ENCODE data around the gene ARMC10. TPM values are rescaled to one million over a fixed set of nuclear protein-coding genes. Genes with fewer than 3 reads are reported as not detected.
A peak's percentile ranks its signal among the peaks of the same experiment; 100 is the strongest.
"Not testable (repeated sequence)": the region's sequence is repeated elsewhere in the genome, so short reads cannot be mapped to it uniquely, and the experiment has no call there.

Gene ARMC10
- total and polyA plus RNA-seq, 3 experiments from 2014 or later: 44.1 to 57.3 (median 56.6) TPM

- POLR2A ChIA-PET: no interaction called here
- no peaks in the 10 kb centered on the region for H3K36me3 ChIP-seq (ENCODE audit: insufficient read depth, low read length)
- peak overlapping the region in 2 of 8 donors; percentile 18 to 32 for H3K27ac Mint-ChIP-seq
These were observed 25.4 kb downstream of the ARMC10 start for GRCh38 chr7:103100348-103100747.

GRCh38 chr7:103101543-103101942 lies 26.6 kb downstream of the ARMC10 start:
- H3K4me1 Mint-ChIP-seq: peaks cover 0 to 5% (median 0%) of the 10 kb centered on the region in 3 donors
- POLR2A ChIA-PET: no interaction called here
- peaks cover 0 to 54% (median 14%) of the 10 kb centered on the region in 3 donors for H3K36me3 Mint-ChIP-seq
- no peak overlapping the region for H3K27ac ChIP-seq (ENCODE audit: low read depth, low read length)
- no peaks in the 10 kb centered on the region for H3K9me3 Mint-ChIP-seq
- no peaks in the 10 kb centered on the region for H3K4me1 ChIP-seq (ENCODE audit: insufficient read depth, low read length)
- no peaks in the 10 kb centered on the region for H3K27me3 ChIP-seq (ENCODE audit: insufficient read depth, low read length, poor library complexity, severe bottlenecking)
- no peak overlapping the region for H3K4me3 ChIP-seq (ENCODE audit: low read length)
- H3K4me3 Mint-ChIP-seq: no peak overlapping the region
- no peaks in the 10 kb centered on the region for H3K9me3 ChIP-seq (ENCODE audit: low read length)
- DNase-seq: no peak
- H3K27me3 Mint-ChIP-seq: no peaks in the 10 kb centered on the region
- H3K27ac Mint-ChIP-seq: peak overlapping the region in 2 of 8 donors; percentile 15 to 17
- CTCF ChIA-PET: interaction anchor here (0.7 kb wide), 1 partner anchor 296 kb away, joined by 3 read pairs; no protein-coding TSS in a partner anchor
- H3K36me3 ChIP-seq (ENCODE audit: insufficient read depth, low read length): no peaks in the 10 kb centered on the region

More at GRCh38 chr7:103100348-103100747, 25.4 kb downstream of the ARMC10 start:
- CTCF ChIA-PET: no interaction called here
- Histone ChIP-seq H3K9me3 (ENCODE audit: low read length) (no peaks in the 10 kb centered on the region), H3K4me1 (ENCODE audit: insufficient read depth, low read length) (no peaks in the 10 kb centered on the region), H3K4me3 (ENCODE audit: low read length) (no peak overlapping the region), H3K27ac (ENCODE audit: low read depth, low read length) (no peak overlapping the region), H3K27me3 (ENCODE audit: insufficient read depth, low read length, poor library complexity, severe bottlenecking) (no peaks in the 10 kb centered on the region)
- Mint-ChIP-seq H3K36me3 (peaks cover 0 to 57% (median 17%) of the 10 kb centered on the region in 3 donors), H3K4me3 (no peak overlapping the region), H3K27me3 (no peaks in the 10 kb centered on the region), H3K9me3 (no peaks in the 10 kb centered on the region), H3K4me1 (peaks cover 0 to 5% (median 0%) of the 10 kb centered on the region in 3 donors)
- no peak for DNase-seq

- peak overlapping the region in 2 of 8 donors; percentile 31 to 86 for H3K27ac Mint-ChIP-seq
- H3K4me3 ChIP-seq (ENCODE audit: low read length): no peak overlapping the region
- no peaks in the 10 kb centered on the region for H3K36me3 ChIP-seq (ENCODE audit: insufficient read depth, low read length)
- H3K9me3 ChIP-seq (ENCODE audit: low read length): no peaks in the 10 kb centered on the region
- no peak overlapping the region for H3K27ac ChIP-seq (ENCODE audit: low read depth, low read length)
- POLR2A ChIA-PET: no interaction called here
- DNase-seq: no peak
- peaks cover 0 to 6% (median 4%) of the 10 kb centered on the region in 5 donors for H3K9me3 Mint-ChIP-seq
- no peaks in the 10 kb centered on the region for H3K27me3 ChIP-seq (ENCODE audit: insufficient read depth, low read length, poor library complexity, severe bottlenecking)
- no peak overlapping the region for H3K4me3 Mint-ChIP-seq
- CTCF ChIA-PET: no interaction called here
- H3K27me3 Mint-ChIP-seq: no peaks in the 10 kb centered on the region
- peaks cover 2 to 13% (median 11%) of the 10 kb centered on the region in 3 donors for H3K4me1 Mint-ChIP-seq
- no peaks in the 10 kb centered on the region for H3K4me1 ChIP-seq (ENCODE audit: insufficient read depth, low read length)
- peaks cover 28 to 64% (median 32%) of the 10 kb centered on the region in 3 donors for H3K36me3 Mint-ChIP-seq
These were observed 31.2 kb downstream of the ARMC10 start for GRCh38 chr7:103106005-103106702.

- CTCF ChIA-PET; H3K9me3 Mint-ChIP-seq; H3K4me3 Mint-ChIP-seq; H3K27me3 Mint-ChIP-seq; H3K36me3 ChIP-seq (ENCODE audit: insufficient read depth, low read length); DNase-seq; POLR2A ChIA-PET; H3K4me1 ChIP-seq (ENCODE audit: insufficient read depth, low read length); H3K27ac Mint-ChIP-seq; H3K4me3 ChIP-seq (ENCODE audit: low read length); H3K27me3 ChIP-seq (ENCODE audit: insufficient read depth, low read length, poor library complexity, severe bottlenecking); H3K27ac ChIP-seq (ENCODE audit: low read depth, low read length); H3K9me3 ChIP-seq (ENCODE audit: low read length): not testable (repeated sequence)
- H3K4me1 Mint-ChIP-seq: peaks cover 2 to 13% (median 12%) of the 10 kb centered on the region in 3 donors
- peaks cover 32 to 66% (median 34%) of the 10 kb centered on the region in 3 donors for H3K36me3 Mint-ChIP-seq
These were observed 31.7 kb downstream of the ARMC10 start for GRCh38 chr7:103106703-103107070.

GRCh38 chr7:103113164-103113563 lies 38.2 kb downstream of the ARMC10 start:
- POLR2A ChIA-PET: no interaction called here
- H3K9me3 ChIP-seq (ENCODE audit: low read length): no peaks in the 10 kb centered on the region
- no peak overlapping the region for H3K27ac ChIP-seq (ENCODE audit: low read depth, low read length)
- H3K4me3 ChIP-seq (ENCODE audit: low read length): no peak overlapping the region
- H3K36me3 ChIP-seq (ENCODE audit: insufficient read depth, low read length): no peaks in the 10 kb centered on the region
- Mint-ChIP-seq H3K4me3 (no peak overlapping the region), H3K9me3 (peaks cover 0 to 6% (median 5%) of the 10 kb centered on the region in 5 donors), H3K27me3 (no peaks in the 10 kb centered on the region), H3K4me1 (peaks cover 0 to 13% (median 12%) of the 10 kb centered on the region in 3 donors), H3K36me3 (peaks cover 29 to 72% (median 48%) of the 10 kb centered on the region in 3 donors), H3K27ac (no peak overlapping the region)
- CTCF ChIA-PET: no interaction called here
- DNase-seq: no peak
- no peaks in the 10 kb centered on the region for H3K4me1 ChIP-seq (ENCODE audit: insufficient read depth, low read length)
- no peaks in the 10 kb centered on the region for H3K27me3 ChIP-seq (ENCODE audit: insufficient read depth, low read length, poor library complexity, severe bottlenecking)

GRCh38 chr7:103114576-103115008 lies 39.7 kb downstream of the ARMC10 start:
- Mint-ChIP-seq H3K9me3 (peaks cover 0 to 4% (median 2%) of the 10 kb centered on the region in 5 donors), H3K36me3 (peaks cover 23 to 65% (median 39%) of the 10 kb centered on the region in 3 donors), H3K4me3 (no peak overlapping the region), H3K4me1 (peaks cover 0 to 6% (median 5%) of the 10 kb centered on the region in 3 donors), H3K27ac (peak overlapping the region in 4 of 8 donors; percentile 4 to 77 (median 34)), H3K27me3 (no peaks in the 10 kb centered on the region)
- no peak overlapping the region for H3K27ac ChIP-seq (ENCODE audit: low read depth, low read length)
- no peaks in the 10 kb centered on the region for H3K36me3 ChIP-seq (ENCODE audit: insufficient read depth, low read length)
- H3K9me3 ChIP-seq (ENCODE audit: low read length): no peaks in the 10 kb centered on the region
- ChIA-PET POLR2A (no interaction called here), CTCF (no interaction called here)
- no peak for DNase-seq
- no peaks in the 10 kb centered on the region for H3K4me1 ChIP-seq (ENCODE audit: insufficient read depth, low read length)
- H3K27me3 ChIP-seq (ENCODE audit: insufficient read depth, low read length, poor library complexity, severe bottlenecking): no peaks in the 10 kb centered on the region
- H3K4me3 ChIP-seq (ENCODE audit: low read length): no peak overlapping the region

GRCh38 chr7:103115771-103116170 lies 40.8 kb downstream of the ARMC10 start:
- peaks cover 0 to 3% (median 0%) of the 10 kb centered on the region in 5 donors for H3K9me3 Mint-ChIP-seq
- Histone ChIP-seq H3K4me1 (ENCODE audit: insufficient read depth, low read length) (no peaks in the 10 kb centered on the region), H3K4me3 (ENCODE audit: low read length) (no peak overlapping the region), H3K27ac (ENCODE audit: low read depth, low read length) (no peak overlapping the region), H3K9me3 (ENCODE audit: low read length) (no peaks in the 10 kb centered on the region), H3K36me3 (ENCODE audit: insufficient read depth, low read length) (no peaks in the 10 kb centered on the region), H3K27me3 (ENCODE audit: insufficient read depth, low read length, poor library complexity, severe bottlenecking) (no peaks in the 10 kb centered on the region)
- peak overlapping the region in 2 of 8 donors; percentile 52 to 87 for H3K27ac Mint-ChIP-seq
- H3K27me3 Mint-ChIP-seq: no peaks in the 10 kb centered on the region
- POLR2A ChIA-PET: no interaction called here
- H3K36me3 Mint-ChIP-seq: peaks cover 18 to 62% (median 30%) of the 10 kb centered on the region in 3 donors
- CTCF ChIA-PET: no interaction called here
- peaks cover 0 to 5% (median 5%) of the 10 kb centered on the region in 3 donors for H3K4me1 Mint-ChIP-seq
- H3K4me3 Mint-ChIP-seq: no peak overlapping the region
- no peak for DNase-seq

GRCh38 chr7:103116511-103116910 lies 41.6 kb downstream of the ARMC10 start:
- H3K27me3 Mint-ChIP-seq: no peaks in the 10 kb centered on the region
- Histone ChIP-seq H3K9me3 (ENCODE audit: low read length) (no peaks in the 10 kb centered on the region), H3K36me3 (ENCODE audit: insufficient read depth, low read length) (peaks cover 1% of the 10 kb centered on the region), H3K4me3 (ENCODE audit: low read length) (no peak overlapping the region), H3K4me1 (ENCODE audit: insufficient read depth, low read length) (no peaks in the 10 kb centered on the region), H3K27me3 (ENCODE audit: insufficient read depth, low read length, poor library complexity, severe bottlenecking) (no peaks in the 10 kb centered on the region), H3K27ac (ENCODE audit: low read depth, low read length) (no peak overlapping the region)
- H3K36me3 Mint-ChIP-seq: peaks cover 22 to 63% (median 26%) of the 10 kb centered on the region in 3 donors
- POLR2A ChIA-PET: no interaction called here
- H3K4me1 Mint-ChIP-seq: peaks cover 0 to 5% (median 0%) of the 10 kb centered on the region in 3 donors
- no peak overlapping the region for H3K4me3 Mint-ChIP-seq
- peak overlapping the region in 2 of 8 donors; percentile 26 to 38 for H3K27ac Mint-ChIP-seq
- CTCF ChIA-PET: no interaction called here
- no peak for DNase-seq
- H3K9me3 Mint-ChIP-seq: peaks cover 0 to 3% (median 0%) of the 10 kb centered on the region in 5 donors

Measured in CD8-positive, alpha-beta memory T cell (primary cell).